HG03280 (cell line): ENCODE measurements around the gene CLEC9A.

Experiments used
- ATAC-seq: cut with Tn5 transposase; IDR thresholded peaks from one replicate; pipeline ENCODE4 v1.9.1; 2021; ENCODE audit warnings: mild to moderate bottlenecking, moderate library complexity; ENCODE audit not compliant: unreplicated experiment

Gene CLEC9A

DNA sequence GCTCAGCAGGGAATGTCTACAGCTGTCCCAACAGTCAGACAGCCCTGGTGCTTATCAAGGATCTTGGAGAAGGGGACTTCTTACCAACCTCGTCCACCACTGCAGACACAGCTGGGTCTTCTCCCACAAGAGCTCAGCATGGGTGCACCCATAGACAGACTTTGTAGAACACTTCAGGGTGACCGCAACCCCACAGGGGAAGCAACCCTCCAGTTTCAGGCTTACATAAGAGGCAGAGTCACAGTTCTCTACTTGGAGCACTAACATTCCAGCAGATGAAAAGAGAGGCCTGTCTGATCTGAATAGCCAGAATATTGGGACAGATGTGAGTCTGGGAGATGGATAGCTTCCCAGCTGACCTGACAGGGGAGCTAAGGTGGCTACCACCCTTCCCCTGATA, 71.8 kb downstream of the CLEC9A start:
- no peak for ATAC-seq

DNA sequence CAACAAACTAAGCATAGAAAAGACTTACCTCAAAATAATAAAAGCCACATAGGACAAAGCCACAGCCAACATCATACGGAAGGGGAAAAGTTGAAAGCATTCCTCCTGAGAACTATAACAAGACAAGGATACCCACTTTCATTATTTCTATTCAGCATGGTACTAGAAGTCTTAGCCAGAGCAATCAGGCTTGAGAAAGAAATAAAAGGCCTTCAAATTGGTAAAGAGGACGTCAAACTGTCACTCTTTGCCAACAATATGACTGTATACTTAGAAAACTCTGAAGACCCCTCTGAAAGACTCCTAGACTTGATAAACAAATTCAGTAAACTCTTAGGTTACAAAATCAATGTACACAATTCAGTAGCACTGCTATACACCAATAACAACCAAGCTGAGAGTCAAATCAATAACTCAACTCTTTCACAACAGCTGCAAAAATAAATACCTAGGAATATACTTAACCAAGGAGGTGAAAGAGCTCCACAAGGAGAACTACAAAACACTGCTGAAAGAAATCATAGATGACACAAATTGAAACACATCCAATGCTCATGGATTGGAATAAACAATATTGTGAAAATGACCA, 79.9 kb downstream of the CLEC9A start:
- no peak for ATAC-seq

DNA sequence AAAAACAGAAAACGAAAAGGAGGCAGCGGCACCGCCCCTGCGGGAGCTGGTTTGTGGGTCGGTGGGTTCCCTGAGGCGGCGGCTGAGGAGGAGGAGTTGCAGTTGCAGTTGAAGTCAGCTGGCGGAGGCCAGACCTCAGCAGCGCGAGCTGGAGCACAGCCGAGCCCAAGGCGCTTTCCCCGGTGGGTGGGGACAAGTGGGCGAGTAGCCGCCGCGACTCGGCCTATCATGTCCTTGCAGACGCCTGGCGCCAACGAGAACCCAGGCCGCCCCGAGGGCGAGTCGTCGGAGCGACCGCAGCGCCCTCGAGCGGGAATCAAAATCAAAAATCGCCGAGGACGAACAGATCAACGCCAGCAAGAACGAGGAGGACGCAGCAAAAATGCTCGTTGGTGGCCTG, 81.0 kb downstream of the CLEC9A start:
- ATAC-seq, result no peak

DNA sequence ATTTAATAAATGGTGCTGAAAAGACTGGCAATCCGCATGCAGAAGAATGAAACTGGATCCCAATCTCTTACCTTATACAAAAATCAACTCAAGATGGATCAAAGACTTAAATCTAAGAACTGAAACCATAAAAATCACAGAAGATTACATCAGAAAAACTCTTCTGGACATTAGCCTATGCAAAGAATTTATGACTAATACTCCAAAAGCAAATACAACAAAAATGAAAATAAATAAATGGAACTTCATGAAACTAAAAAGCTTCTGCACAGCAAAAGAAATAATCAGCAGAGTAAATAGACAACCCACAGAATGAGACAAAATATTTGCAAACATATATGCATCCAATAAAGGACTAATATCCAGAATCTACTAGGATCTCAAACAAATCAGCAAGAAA, 82.6 kb downstream of the CLEC9A start:
- ATAC-seq, result no peak

DNA sequence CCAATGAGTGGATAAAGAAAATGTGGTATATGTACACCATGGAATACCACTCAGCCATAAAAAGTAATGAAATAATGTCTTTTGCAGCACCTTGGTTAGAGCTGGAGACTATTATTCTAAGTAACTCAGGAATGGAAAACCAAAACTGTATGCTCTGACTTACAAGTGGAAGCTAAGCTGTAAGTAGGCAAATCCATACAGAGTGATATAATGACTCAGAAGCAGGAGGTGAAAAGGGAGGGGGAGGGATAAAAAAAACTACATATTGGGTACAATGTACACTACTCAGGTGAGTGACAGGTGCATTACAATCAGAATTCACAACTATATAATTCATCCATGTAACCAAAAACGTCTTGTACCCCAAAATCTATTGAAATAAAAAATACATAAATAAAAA, 83.4 kb downstream of the CLEC9A start:
- ATAC-seq, result no peak

DNA sequence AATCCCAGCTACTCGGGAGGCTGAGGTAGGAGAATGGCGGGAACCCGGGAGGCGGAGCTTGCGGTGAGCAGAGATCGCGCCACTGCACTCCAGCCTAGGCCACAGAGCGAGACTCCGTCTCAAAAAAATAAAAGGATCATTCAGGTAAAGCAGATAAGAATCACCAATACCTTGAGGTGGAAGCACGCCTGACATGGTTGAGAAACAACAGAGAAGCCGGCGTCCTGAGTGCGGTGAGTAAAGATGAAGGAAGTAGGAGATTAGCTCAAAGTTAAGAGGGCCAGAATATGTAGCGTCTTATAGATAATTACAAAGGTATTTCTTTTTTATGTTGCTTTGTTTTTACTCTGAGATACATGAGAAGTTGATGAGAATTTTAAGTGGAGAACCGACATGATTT, 84.8 kb downstream of the CLEC9A start:
- ATAC-seq, result no peak
